ENCODE results near the gene SOBP.
A peak's percentile ranks its signal among the peaks of the same experiment; 100 is the strongest.

SOBP gene

GRCh38 chr6:107479089-107479690 lies 10.7 kb upstream of the SOBP start:
- Histone ChIP-seq H3K4me1 (ENCODE audit: insufficient read depth, poor library complexity, severe bottlenecking) (no peaks in the 10 kb centered on the region), H3K27me3 (ENCODE audit: insufficient read depth, poor library complexity, severe bottlenecking) (peaks cover 9% of the 10 kb centered on the region), H3K27ac (ENCODE audit: poor library complexity, severe bottlenecking) (no peak overlapping the region), H3K36me3 (ENCODE audit: low read depth) (no peaks in the 10 kb centered on the region), H3K4me3 (ENCODE audit: severe bottlenecking) (no peak overlapping the region), H3K9me3 (ENCODE audit: severe bottlenecking) (no peaks in the 10 kb centered on the region)
- no peak for TF ChIP-seq CTCF (IDR thresholded peaks at IDR 0.05; ENCODE audit: poor library complexity, severe bottlenecking)
- no peak for ATAC-seq (ENCODE audit: low read depth)
- DNase-seq (ENCODE audit: low spot score), result no peak

- Histone ChIP-seq H3K4me3 (ENCODE audit: severe bottlenecking) (no peak overlapping the region), H3K9me3 (ENCODE audit: severe bottlenecking) (no peaks in the 10 kb centered on the region)
- no peak for DNase-seq (ENCODE audit: low spot score)
These were observed 4.8 kb upstream of the SOBP start for GRCh38 chr6:107485157-107485556.

GRCh38 chr6:107488174-107488874 lies 1.6 kb upstream of the SOBP start:
- TF ChIP-seq CTCF (IDR thresholded peaks at IDR 0.05; ENCODE audit: poor library complexity, severe bottlenecking), result no peak
- Histone ChIP-seq H3K36me3 (ENCODE audit: low read depth) (no peaks in the 10 kb centered on the region), H3K9me3 (ENCODE audit: severe bottlenecking) (no peaks in the 10 kb centered on the region), H3K27ac (ENCODE audit: poor library complexity, severe bottlenecking) (no peak overlapping the region), H3K4me1 (ENCODE audit: insufficient read depth, poor library complexity, severe bottlenecking) (no peaks in the 10 kb centered on the region), H3K27me3 (ENCODE audit: insufficient read depth, poor library complexity, severe bottlenecking) (peaks cover 77% of the 10 kb centered on the region), H3K4me3 (ENCODE audit: severe bottlenecking) (peak overlapping the region; percentile 65)
- no peak for ATAC-seq (ENCODE audit: low read depth)
- no peak for DNase-seq (ENCODE audit: low spot score)

More at GRCh38 chr6:107485157-107485556, 4.8 kb upstream of the SOBP start:
- Histone ChIP-seq H3K4me1 (ENCODE audit: insufficient read depth, poor library complexity, severe bottlenecking) (no peaks in the 10 kb centered on the region), H3K36me3 (ENCODE audit: low read depth) (no peaks in the 10 kb centered on the region), H3K27ac (ENCODE audit: poor library complexity, severe bottlenecking) (no peak overlapping the region), H3K27me3 (ENCODE audit: insufficient read depth, poor library complexity, severe bottlenecking) (peaks cover 52% of the 10 kb centered on the region)
- no peak for ATAC-seq (ENCODE audit: low read depth)
- TF ChIP-seq CTCF (IDR thresholded peaks at IDR 0.05; ENCODE audit: poor library complexity, severe bottlenecking), result no peak

- ATAC-seq (ENCODE audit: low read depth), result peak; percentile 48
- H3K27ac ChIP-seq (ENCODE audit: poor library complexity, severe bottlenecking), result no peak overlapping the region
- H3K36me3 ChIP-seq (ENCODE audit: low read depth), result no peaks in the 10 kb centered on the region
- H3K9me3 ChIP-seq (ENCODE audit: severe bottlenecking), result no peaks in the 10 kb centered on the region
- H3K4me1 ChIP-seq (ENCODE audit: insufficient read depth, poor library complexity, severe bottlenecking), result no peaks in the 10 kb centered on the region
- H3K4me3 ChIP-seq (ENCODE audit: severe bottlenecking), result peak overlapping the region; percentile 65
- H3K27me3 ChIP-seq (ENCODE audit: insufficient read depth, poor library complexity, severe bottlenecking), result peaks cover 82% of the 10 kb centered on the region
- no peak for TF ChIP-seq CTCF (IDR thresholded peaks at IDR 0.05; ENCODE audit: poor library complexity, severe bottlenecking)
- no peak for DNase-seq (ENCODE audit: low spot score)
These were observed 862 bp upstream of the SOBP start for GRCh38 chr6:107488875-107489635.

All from RWPE2 (cell line).